Activated T-cell treated with anti-CD3 and anti-CD28 coated beads, Interleukin-2, amount 50 U/mL, for 24 hours (primary cell): ENCODE measurements around the gene JAKMIP2.
"Not testable (repeated sequence)": the region's sequence is repeated elsewhere in the genome, so short reads cannot be mapped to it uniquely, and the experiment has no call there.

Experiments used
- DNase-seq: peaks from one replicate; pipeline ENCODE4 v3.0.0-alpha.2; 2020
- H3K27ac Mint-ChIP-seq: 2 replicates; pipeline ENCODE4 v1.8.0; 2020; ENCODE audit warnings: mild to moderate bottlenecking, mixed read lengths
- H3K27me3 Mint-ChIP-seq: 2 replicates; pipeline ENCODE4 v1.8.0; 2020; ENCODE audit warnings: mixed read lengths
- H3K36me3 Mint-ChIP-seq: 2 replicates; pipeline ENCODE4 v1.8.0; 2020; ENCODE audit warnings: low read depth, mixed read lengths
- H3K4me1 Mint-ChIP-seq: 2 replicates; pipeline ENCODE4 v1.8.0; 2020; ENCODE audit warnings: low read depth, mixed read lengths
- H3K4me3 Mint-ChIP-seq: 2 replicates; pipeline ENCODE4 v1.8.0; 2020; ENCODE audit warnings: mild to moderate bottlenecking, moderate library complexity, mixed read lengths
- H3K9me3 Mint-ChIP-seq: 2 replicates; pipeline ENCODE4 v1.8.0; 2020; ENCODE audit warnings: mixed read lengths

The JAKMIP2 gene

DNA sequence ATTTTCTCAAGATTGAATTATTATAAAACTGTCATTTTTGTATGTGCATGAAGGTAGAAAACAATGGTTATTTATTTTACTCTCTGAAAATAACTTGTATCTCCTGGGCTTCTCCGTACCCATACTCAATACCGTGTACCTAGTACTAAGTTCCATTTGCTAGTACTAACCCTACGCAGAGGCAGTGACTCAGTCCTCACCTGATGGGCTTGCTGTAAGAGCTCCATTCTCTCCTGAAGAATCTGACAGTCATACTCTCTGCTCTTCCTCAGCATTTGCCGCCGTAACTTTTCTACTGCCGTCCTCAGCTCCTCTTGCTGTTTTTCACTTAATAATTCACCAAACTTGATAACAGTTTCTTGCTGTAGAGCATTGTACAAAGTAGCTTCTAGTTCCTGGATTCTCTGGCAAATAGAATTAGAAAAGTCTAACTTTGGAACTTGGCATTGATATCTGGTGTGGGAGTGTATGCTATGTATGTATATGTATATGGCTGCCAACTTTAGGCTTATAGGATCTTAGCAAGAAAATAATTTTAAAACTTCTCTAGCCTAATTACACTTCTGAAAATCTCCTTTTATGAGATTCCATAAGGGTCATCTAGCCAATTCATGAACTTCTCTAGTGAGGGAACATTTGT lies 164.7 kb downstream of the JAKMIP2 start:
- Mint-ChIP-seq H3K27ac (no peak overlapping the region), H3K4me3 (no peak overlapping the region), H3K36me3 (peaks cover 14% of the 10 kb centered on the region), H3K27me3 (no peaks in the 10 kb centered on the region), H3K4me1 (no peaks in the 10 kb centered on the region), H3K9me3 (no peaks in the 10 kb centered on the region)
- no peak for DNase-seq

DNA sequence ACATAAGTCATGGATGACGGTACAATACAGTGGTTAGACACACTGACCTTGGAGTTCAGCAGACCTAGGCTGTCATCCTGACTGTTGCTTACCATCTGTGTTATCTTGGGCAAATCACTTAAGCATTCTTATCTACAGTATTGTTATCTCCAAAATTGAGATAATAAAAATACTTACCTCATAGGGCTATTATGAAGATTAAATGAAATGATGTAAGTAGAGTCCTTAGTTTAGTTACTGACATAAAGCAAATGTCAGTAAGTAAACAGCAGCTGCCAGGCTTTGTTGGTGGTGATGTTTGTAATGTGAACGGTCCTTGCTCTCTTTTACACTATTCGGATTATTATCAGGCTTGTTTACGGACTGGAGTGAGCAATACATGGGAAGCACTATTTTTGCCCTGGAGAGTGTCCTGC lies 165.3 kb downstream of the JAKMIP2 start:
- H3K4me3 Mint-ChIP-seq = no peak overlapping the region
- H3K27ac Mint-ChIP-seq = no peak overlapping the region
- no peaks in the 10 kb centered on the region for H3K9me3 Mint-ChIP-seq
- no peak for DNase-seq
- H3K36me3 Mint-ChIP-seq = peaks cover 15% of the 10 kb centered on the region
- H3K4me1 Mint-ChIP-seq = no peaks in the 10 kb centered on the region
- no peaks in the 10 kb centered on the region for H3K27me3 Mint-ChIP-seq

DNA sequence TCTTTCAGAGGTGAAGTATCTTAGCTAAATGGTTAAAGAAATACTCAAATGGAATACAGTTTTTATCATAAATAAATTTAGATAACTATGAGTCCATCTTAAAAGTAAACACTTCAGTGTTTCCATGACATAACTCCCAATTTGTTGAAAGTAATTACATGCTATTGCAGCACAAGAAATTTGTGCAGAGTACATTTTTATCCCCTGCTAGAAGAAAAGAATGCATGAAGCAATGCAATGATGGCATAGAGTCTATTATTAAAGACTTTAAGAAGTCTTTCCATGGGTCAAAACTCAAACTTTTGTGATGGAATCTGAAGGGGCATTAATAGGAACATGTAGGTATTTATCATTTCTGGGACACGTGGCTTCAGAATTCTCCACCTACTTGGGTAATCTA lies 166.1 kb downstream of the JAKMIP2 start:
- H3K27me3 Mint-ChIP-seq = no peaks in the 10 kb centered on the region
- no peak overlapping the region for H3K4me3 Mint-ChIP-seq
- peaks cover 21% of the 10 kb centered on the region for H3K36me3 Mint-ChIP-seq
- no peak for DNase-seq
- H3K9me3 Mint-ChIP-seq = no peaks in the 10 kb centered on the region
- no peak overlapping the region for H3K27ac Mint-ChIP-seq
- H3K4me1 Mint-ChIP-seq = no peaks in the 10 kb centered on the region

DNA sequence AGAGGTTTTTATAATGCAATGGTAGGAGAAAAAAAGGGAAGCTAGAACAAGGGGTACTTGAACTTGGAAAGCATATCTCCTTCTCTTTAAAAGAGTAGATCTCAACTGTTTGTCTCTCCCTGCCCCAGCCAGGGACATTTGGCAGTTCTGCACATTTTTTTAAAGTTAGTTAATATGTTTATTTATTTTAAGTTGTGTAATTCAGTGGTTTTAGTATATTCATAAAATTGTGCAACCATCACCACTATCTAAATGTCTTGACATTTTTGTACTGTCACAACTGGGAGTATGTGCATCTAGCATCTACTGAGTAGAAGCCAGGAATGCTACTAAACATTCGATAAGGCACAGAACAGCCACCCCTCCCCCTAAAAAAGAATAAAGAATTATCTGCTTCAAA lies 169.2 kb downstream of the JAKMIP2 start:
- Mint-ChIP-seq H3K9me3 (no peaks in the 10 kb centered on the region), H3K36me3 (peaks cover 23% of the 10 kb centered on the region), H3K27ac (no peak overlapping the region), H3K4me1 (no peaks in the 10 kb centered on the region), H3K27me3 (no peaks in the 10 kb centered on the region), H3K4me3 (no peak overlapping the region)
- DNase-seq = no peak

DNA sequence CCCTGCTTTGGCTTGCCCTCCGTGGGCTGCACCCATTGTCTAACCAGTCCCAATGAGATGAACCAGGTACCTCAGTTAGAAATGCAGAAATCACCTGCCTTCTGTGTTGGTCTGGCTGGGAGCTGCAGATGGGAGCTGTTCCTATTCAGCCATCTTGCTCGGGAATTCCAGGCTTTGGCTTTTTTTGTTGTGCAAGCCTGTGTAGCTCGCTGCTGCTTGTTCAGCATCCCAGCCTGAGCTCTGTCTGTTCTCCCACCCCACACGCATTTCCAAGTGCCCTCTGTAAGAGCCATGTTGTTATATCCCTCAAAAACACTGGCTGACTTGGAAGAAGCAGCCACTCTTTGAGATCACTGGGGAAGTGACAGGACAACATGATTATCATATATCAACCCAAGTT lies 171.0 kb downstream of the JAKMIP2 start:
- H3K27me3 Mint-ChIP-seq = no peaks in the 10 kb centered on the region
- H3K36me3 Mint-ChIP-seq = peaks cover 14% of the 10 kb centered on the region
- H3K27ac Mint-ChIP-seq = no peak overlapping the region
- no peak for DNase-seq
- no peaks in the 10 kb centered on the region for H3K9me3 Mint-ChIP-seq
- H3K4me3 Mint-ChIP-seq = no peak overlapping the region
- H3K4me1 Mint-ChIP-seq = no peaks in the 10 kb centered on the region

DNA sequence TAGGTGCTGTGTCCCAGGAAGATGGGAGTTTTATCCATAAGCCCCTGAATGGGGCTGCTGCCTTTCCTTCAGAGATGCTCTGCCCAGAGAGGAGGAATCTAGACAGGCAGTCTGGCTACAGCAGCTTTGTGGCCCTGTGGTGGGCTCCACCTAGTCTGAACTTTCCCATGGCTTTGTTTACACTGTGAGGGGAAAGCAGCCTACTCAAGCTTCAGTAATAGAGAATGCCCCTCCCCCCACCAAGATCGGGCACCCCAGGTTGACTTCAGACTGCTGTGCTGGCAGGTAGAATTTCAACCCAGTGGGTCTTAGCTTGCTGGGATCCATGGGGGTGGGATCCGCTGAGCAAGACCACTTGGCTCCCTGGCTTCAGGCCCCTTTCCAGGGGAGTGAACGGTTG lies 171.7 kb downstream of the JAKMIP2 start:
- no peak for DNase-seq
- Mint-ChIP-seq H3K9me3 (no peaks in the 10 kb centered on the region), H3K27ac (no peak overlapping the region), H3K4me1 (no peaks in the 10 kb centered on the region), H3K36me3 (peaks cover 14% of the 10 kb centered on the region), H3K4me3 (no peak overlapping the region), H3K27me3 (no peaks in the 10 kb centered on the region)

DNA sequence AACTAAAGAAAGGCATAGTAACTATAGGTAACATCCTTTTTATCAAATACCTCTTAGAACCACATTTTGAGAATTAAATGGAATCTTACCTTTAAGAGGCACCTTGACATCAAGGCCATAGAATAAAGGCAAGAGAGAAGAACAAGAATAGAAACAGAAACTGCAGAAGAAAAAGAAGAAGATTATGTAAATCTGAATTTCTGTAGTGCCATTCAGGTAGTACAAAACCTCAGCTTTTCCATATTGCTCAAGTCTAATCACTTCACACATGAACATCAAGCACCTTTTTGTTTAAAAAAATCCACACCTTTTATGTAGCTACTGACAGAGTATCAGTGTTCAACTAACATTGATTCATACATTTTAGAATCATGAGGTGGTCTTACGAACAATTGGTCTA lies 180.9 kb downstream of the JAKMIP2 start:
- no peak overlapping the region for H3K27ac Mint-ChIP-seq
- H3K9me3 Mint-ChIP-seq = no peaks in the 10 kb centered on the region
- H3K4me1 Mint-ChIP-seq = no peaks in the 10 kb centered on the region
- DNase-seq = no peak
- no peaks in the 10 kb centered on the region for H3K27me3 Mint-ChIP-seq
- no peak overlapping the region for H3K4me3 Mint-ChIP-seq
- H3K36me3 Mint-ChIP-seq = no peaks in the 10 kb centered on the region

DNA sequence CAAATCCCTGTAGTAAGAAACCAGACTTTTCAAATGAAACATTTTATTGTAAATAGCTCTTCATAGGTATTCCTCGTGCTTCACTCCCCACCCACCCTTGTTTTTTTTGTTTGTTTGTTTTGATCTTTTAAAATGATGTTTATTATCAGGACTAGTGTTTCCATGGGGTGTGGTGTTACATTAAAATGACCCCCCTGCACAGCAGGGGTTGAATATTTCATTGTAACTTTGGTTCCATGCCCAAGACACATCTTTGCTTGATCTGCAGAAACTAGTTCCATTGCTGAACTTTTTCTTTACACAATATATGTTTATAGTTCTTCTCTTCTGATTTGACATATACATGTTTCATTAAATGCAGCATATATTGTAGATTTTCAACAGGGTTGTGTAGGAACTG lies 191.4 kb downstream of the JAKMIP2 start:
- Mint-ChIP-seq H3K36me3 (peaks cover 6% of the 10 kb centered on the region), H3K27ac (no peak overlapping the region), H3K9me3 (no peaks in the 10 kb centered on the region), H3K27me3 (no peaks in the 10 kb centered on the region), H3K4me3 (no peak overlapping the region), H3K4me1 (no peaks in the 10 kb centered on the region)
- no peak for DNase-seq

DNA sequence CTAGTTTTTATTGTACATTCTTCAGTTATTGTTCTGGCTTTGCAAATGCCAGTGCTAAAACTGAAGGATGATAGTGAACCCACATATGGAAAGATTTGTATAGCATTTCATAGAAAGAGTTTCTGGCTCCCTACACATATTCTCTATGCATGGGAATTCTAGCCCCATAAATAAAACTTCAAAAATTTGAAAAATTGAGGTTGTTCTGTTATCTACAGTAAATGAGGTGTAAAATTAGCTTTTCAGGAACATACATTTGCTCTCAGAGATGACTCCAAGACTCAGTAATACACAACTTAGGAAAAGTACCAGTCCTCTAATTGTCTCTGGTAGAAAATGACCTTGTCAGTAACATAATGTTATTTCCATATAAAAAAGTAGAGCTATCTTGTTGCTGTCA lies 192.4 kb downstream of the JAKMIP2 start:
- H3K27me3 Mint-ChIP-seq = no peaks in the 10 kb centered on the region
- H3K4me1 Mint-ChIP-seq = no peaks in the 10 kb centered on the region
- DNase-seq = no peak
- H3K9me3 Mint-ChIP-seq = no peaks in the 10 kb centered on the region
- H3K4me3 Mint-ChIP-seq = no peak overlapping the region
- peaks cover 6% of the 10 kb centered on the region for H3K36me3 Mint-ChIP-seq
- no peak overlapping the region for H3K27ac Mint-ChIP-seq

DNA sequence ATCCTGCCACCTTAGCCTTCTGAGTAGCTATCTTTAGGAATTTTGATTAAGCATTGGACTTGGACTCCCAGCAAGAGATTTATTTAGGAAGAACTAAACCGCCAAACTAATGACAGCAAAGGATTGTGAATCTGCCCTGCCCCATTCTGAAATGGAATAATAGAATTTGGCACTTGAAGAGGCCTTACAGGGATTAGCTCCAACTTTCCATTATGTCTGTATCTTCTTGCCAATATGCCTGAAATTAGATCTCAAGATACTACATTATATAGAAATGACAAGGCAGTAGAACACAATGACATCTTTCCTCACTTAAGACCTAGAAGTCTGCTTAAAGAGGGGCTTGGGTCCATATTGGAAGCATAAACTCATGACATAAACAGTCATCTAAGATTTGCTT lies 195.7 kb downstream of the JAKMIP2 start:
- Mint-ChIP-seq H3K27ac (no peak overlapping the region), H3K27me3 (no peaks in the 10 kb centered on the region), H3K4me1 (no peaks in the 10 kb centered on the region), H3K36me3 (peaks cover 4% of the 10 kb centered on the region), H3K4me3 (no peak overlapping the region), H3K9me3 (no peaks in the 10 kb centered on the region)
- DNase-seq = no peak

DNA sequence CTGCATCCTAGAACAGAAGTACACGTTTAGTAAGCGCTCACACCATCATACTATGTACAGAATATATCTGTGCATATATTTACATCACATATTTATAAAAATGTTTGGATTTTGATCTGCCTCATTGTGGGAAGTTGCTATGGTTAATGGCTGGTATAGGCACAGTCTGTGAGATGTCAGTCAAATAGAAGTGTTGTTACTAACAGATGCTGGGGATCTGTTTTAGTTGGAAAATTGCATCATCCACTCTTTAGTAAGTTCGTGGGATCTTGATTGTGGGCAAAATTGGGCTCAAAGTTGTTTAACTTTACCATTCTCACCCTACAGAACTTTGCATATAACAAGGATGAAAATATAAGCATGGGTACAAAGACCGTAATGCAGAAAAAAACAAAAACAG lies 196.3 kb downstream of the JAKMIP2 start:
- peaks cover 3% of the 10 kb centered on the region for H3K36me3 Mint-ChIP-seq
- no peak for DNase-seq
- no peak overlapping the region for H3K4me3 Mint-ChIP-seq
- H3K27ac Mint-ChIP-seq = no peak overlapping the region
- peaks cover under 1% of the 10 kb centered on the region for H3K9me3 Mint-ChIP-seq
- no peaks in the 10 kb centered on the region for H3K4me1 Mint-ChIP-seq
- H3K27me3 Mint-ChIP-seq = no peaks in the 10 kb centered on the region

DNA sequence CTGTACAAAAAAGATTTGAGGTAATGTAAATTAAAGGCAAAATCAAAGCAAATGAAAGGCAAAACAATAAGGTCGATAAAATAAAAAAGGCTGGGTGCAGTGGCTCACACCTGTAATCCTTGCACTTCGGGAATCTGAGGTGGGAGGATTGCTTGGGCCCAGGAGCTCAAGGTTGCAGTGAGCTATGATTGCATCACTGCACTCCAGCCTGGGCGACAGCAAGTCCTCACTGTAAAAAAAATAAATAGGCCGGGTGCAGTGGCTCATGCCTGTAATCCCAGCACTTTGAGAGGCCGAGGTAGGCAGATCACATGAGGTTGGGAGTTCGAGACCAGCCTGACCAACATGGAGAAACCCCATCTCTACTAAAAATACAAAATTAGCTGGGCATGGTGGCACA lies 200.3 kb downstream of the JAKMIP2 start:
- H3K27ac Mint-ChIP-seq, H3K4me1 Mint-ChIP-seq, DNase-seq, H3K27me3 Mint-ChIP-seq, H3K36me3 Mint-ChIP-seq, H3K4me3 Mint-ChIP-seq: not testable (repeated sequence)
- H3K9me3 Mint-ChIP-seq = peaks cover 17% of the 10 kb centered on the region

DNA sequence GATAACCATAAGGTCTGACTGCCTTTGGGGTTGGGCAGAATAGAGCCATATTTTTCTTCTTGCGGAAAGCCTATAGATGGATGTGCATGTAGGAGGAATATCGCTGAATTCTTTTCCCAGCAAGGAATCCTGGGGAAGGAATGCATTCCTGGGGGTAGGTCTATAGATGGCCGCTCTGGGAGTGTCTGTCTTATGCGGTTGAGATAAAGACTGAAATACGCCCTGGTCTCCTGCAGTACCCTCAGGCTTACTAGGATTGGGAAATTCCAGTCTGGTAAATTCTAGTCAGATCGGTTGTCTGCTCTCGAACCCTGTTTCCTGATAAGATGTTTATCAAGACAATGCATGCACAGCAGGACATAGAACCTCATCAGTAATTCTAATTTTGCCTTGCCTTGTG lies 202.1 kb downstream of the JAKMIP2 start:
- H3K4me3 Mint-ChIP-seq, DNase-seq, H3K4me1 Mint-ChIP-seq, H3K27me3 Mint-ChIP-seq, H3K36me3 Mint-ChIP-seq, H3K27ac Mint-ChIP-seq: not testable (repeated sequence)
- peaks cover 17% of the 10 kb centered on the region for H3K9me3 Mint-ChIP-seq

DNA sequence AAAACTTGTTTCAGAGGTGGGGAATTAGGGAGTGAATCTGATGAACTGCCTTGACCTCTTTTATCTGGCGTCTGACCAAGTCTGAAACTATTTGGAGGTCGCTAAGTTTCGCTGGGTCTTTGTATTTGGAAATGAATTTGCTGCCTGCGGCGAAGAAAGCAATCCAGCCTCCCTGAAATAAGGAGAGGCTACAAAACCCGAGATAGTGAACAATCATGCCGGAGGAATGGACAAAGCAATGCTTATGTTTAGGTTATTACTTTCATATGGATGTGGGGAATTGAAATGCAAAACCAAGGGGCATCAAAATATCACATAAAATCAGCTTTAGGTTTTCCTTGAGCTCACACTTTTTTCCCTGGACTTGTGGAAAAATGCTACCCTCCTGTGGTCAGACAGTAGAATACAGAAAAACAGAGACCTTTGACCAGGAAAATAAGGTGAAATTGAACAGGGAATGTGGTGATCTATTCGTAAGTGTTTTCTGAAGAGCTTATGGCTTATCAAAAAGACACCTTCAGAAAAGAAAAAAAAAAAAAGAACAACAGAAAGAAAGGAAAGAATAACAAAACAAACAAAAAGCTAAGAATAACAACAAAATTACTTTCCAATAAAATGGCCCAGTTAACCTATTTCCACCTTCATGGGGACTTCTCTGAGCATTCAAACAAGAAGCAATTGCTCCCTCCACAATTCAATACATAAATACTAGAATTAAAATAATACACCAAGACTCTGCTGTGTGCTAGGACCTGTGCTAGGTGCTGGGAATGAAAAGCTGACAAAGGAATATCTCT lies 204.1 kb downstream of the JAKMIP2 start:
- H3K27ac Mint-ChIP-seq = no peak overlapping the region
- H3K36me3 Mint-ChIP-seq = no peaks in the 10 kb centered on the region
- peaks cover 17% of the 10 kb centered on the region for H3K9me3 Mint-ChIP-seq
- no peak overlapping the region for H3K4me3 Mint-ChIP-seq
- no peaks in the 10 kb centered on the region for H3K4me1 Mint-ChIP-seq
- no peak for DNase-seq
- peaks cover 12% of the 10 kb centered on the region for H3K27me3 Mint-ChIP-seq

DNA sequence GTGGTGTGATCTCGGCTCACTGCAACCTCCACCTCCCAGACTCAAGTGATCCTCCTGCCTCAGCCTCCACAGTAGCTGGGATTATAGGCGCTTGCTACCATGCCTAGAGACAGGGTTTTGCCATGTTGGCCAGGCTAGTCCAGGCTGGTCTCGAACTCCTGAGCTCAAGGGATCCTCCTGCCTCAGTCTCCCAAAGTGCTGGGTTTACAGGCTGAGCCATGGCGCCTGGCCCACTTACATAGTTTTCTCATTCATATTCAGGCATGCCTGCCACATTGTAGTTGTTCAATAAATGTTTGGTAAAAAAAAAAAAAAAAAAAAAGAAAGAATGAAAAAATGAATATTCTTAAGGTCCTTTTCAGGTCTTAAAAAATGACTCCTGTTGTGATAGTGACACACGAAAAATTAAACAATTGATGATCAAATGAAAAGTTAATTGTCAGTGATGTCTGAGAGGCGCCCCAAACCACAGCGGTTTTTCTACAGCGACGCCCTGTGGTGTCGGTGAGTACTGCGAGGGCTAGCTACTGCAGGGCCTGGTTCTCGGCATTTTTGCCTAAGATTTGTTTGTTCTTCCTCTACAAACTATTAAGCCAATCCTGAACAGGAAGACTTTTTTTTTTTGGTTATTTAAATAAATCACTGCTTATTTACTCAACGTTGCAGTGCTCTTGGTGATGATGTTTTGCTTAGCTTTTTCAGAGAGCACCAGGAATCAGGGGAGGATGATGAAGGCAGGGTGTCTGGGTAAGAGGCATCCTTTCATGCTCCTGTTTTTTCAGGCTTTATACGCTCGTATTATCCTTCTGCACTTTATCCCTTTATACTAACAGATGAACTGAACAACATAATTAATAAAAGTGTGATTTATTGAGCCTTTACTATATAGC lies 205.6 kb downstream of the JAKMIP2 start:
- peak; percentile 42 for DNase-seq
- Mint-ChIP-seq H3K36me3 (no peaks in the 10 kb centered on the region), H3K4me1 (no peaks in the 10 kb centered on the region), H3K9me3 (peaks cover 17% of the 10 kb centered on the region), H3K27ac (no peak overlapping the region), H3K4me3 (no peak overlapping the region), H3K27me3 (peaks cover 12% of the 10 kb centered on the region)
